ENCODE measurements around the gene MLYCD.

- TF ChIP-seq CTCF (IDR thresholded peaks at IDR 0.05; ENCODE audit: low read depth, low read length) = no peak
- no peak for TF ChIP-seq EZH2phosphoT487 (IDR thresholded peaks at IDR 0.05; ENCODE audit: low read depth)
Measured at GRCh38 chr16:83856792-83857191, 42.1 kb upstream of the MLYCD start.
